Measurements from ENCODE around the gene OSBPL8. TPM values are rescaled to one million over a fixed set of nuclear protein-coding genes. Genes with fewer than 3 reads are reported as not detected.
A peak's percentile ranks its signal among the peaks of the same experiment; 100 is the strongest.

OSBPL8 gene
- total and polyA plus RNA-seq, 9 of the 15 experiments (the other 6 are each of a cell fraction or from before 2014, with no cell fraction given): 17.4 to 82.7 (median 42.8) TPM

GRCh38 chr12:76546889-76547288 lies 12.7 kb downstream of the OSBPL8 start:
- 42% methylated on average over 3 of the region's 3 CpGs for WGBS (ENCODE audit: insufficient coverage, low coverage, missing lambda C conversion rate)
- Histone ChIP-seq H4K20me1 (replicated peaks; ENCODE audit: control insufficient read depth, insufficient read depth, low read length) (no peaks in the 10 kb centered on the region; the same call in 1 of the 2 replicates), H3K4me2 (ENCODE audit: insufficient read depth, low read length) (no peak overlapping the region), H3K9me1 (ENCODE audit: control insufficient read depth, insufficient read depth, low read length) (no peaks in the 10 kb centered on the region), H3K9me3 (replicated peaks; ENCODE audit: control insufficient read depth, insufficient read depth, low read depth, low read length) (no peaks in the 10 kb centered on the region), H3K4me3 (no peak overlapping the region), H3K27ac (ENCODE audit: extremely low read depth, low read depth, low read length) (no peak overlapping the region), H3K4me1 (replicated peaks in 1 of 2; ENCODE audit: control insufficient read depth in 2 of 2, insufficient read depth in 2 of 2, low read length in 2 of 2) (peaks cover 6 to 44% of the 10 kb centered on the region in 2 experiments; a peak in 4 of 5 replicates), H3K9ac (ENCODE audit: insufficient read depth in 1 of 2, low read depth in 2 of 2, low read length in 2 of 2) (no peak overlapping the region), H2AFZ (ENCODE audit: low read depth, low read length) (no peak overlapping the region), H3K27me3 (ENCODE audit: control insufficient read depth in 2 of 2, insufficient read depth in 2 of 2, low read length in 2 of 2) (no peaks in the 10 kb centered on the region), H3K36me3 (ENCODE audit: control insufficient read depth, insufficient read depth, low read length) (no peaks in the 10 kb centered on the region), H3K79me2 (ENCODE audit: control insufficient read depth, insufficient read depth, low read length) (peaks cover 91% of the 10 kb centered on the region)
- POLR2A ChIA-PET: interaction anchor here (0.7 to 2.6 kb wide), 2 partner anchors 12 to 902 kb away, joined by 3 to 11 read pairs; partner anchors contain the start of gene OSBPL8
- no peak for DNase-seq (ENCODE audit: extremely low read depth in 1 of 4, low spot score in 3 of 4)
- intact Hi-C loops (cut with micrococcal nuclease) (no loop called here), in situ Hi-C loops (cut with MboI) (no loop called here)
- BruUV-seq (replicated peaks): no TSS peak
- CTCF ChIA-PET (ENCODE audit: low intra/inter-chr PET ratio): no interaction called here
- ATAC-seq: no peak
- no peak for TF ChIP-seq NCOR1 (IDR thresholded peaks at IDR 0.05)
- TF ChIP-seq CGGBP1 (CRISPR knock-in tag; IDR thresholded peaks at IDR 0.05): no peak
- TF ChIP-seq ZNF316 (IDR thresholded peaks at IDR 0.05): peak; percentile 43; the same call in 1 of the 2 replicates
- TF ChIP-seq LCOR (CRISPR knock-in tag; IDR thresholded peaks at IDR 0.05): no peak
- no peak for TF ChIP-seq MEF2A (IDR thresholded peaks at IDR 0.05; ENCODE audit: control insufficient read depth, low read depth, low read length)
- no peak for TF ChIP-seq CTBP1 (IDR thresholded peaks at IDR 0.05; ENCODE audit: borderline replicate concordance)
- TF ChIP-seq TBL1XR1 (IDR thresholded peaks at IDR 0.05; ENCODE audit: low read length in 2 of 2): no peak
- no peak for TF ChIP-seq HMBOX1 (IDR thresholded peaks at IDR 0.05)
- TF ChIP-seq FOXO4 (CRISPR knock-in tag; IDR thresholded peaks at IDR 0.05): no peak
- FAIRE-seq: no peak
